ENCODE data around the gene MAP3K2.

MAP3K2 gene

DNA sequence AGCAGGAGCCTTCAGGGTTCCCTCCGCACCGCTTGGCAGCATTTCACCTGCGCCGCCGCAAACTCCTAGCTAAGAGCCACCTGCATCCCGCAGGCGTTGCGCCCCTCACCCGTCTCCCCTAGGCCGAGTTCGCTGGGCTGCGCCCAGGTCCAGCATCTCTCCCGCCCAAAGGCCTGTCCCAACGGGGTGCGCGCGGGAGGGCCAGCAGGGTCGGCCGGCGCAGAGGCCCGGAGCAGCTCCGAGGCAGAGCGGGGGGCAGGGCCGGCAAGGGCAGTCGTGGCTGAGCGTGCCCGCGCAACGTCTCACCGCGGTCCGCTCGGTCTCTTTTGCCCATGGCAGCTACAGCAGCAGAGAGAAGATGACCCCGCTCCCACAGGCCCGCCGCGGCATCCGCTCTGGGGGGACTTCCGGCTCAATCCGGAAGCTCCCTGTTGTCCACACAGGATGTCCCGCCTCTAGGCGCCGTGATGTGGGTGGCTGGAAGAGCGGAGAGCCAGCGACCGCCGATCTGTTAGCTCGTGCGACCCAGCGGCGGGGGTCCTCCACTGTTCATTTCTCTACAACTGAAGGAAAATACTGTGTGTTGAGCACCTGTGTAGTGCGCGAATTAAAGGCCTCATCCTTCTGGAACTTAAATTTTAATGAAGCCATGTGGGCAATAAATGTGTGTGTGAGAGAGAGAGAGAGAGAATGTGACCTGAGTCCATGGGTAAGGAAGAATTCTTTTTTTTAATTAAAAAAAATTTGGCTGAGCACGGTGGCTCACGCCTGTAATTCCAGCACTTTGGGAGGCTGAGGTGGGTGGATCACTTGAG is 93.8 kb downstream of the MAP3K2 start, which contains the start of gene ERCC3:
ERCC3 (minus strand) TSS at position 397 of the 815 bp plus-strand sequence; CDS start at position 334, 63 bp downstream.
- Mint-ChIP-seq H3K4me3 (peak within 1 kb of the TSS; percentile 99), H3K27me3 (no peaks in the 10 kb centered on the region), H3K36me3 (ENCODE audit: low read depth) (peaks cover 42% of the 10 kb centered on the region), H3K9me3 (no peaks in the 10 kb centered on the region), H3K4me1 (peaks cover 32% of the 10 kb centered on the region), H3K27ac (peak within 1 kb of the TSS; percentile 97)
- DNase-seq (peak; percentile 89), ATAC-seq (peak; percentile 99)

DNA sequence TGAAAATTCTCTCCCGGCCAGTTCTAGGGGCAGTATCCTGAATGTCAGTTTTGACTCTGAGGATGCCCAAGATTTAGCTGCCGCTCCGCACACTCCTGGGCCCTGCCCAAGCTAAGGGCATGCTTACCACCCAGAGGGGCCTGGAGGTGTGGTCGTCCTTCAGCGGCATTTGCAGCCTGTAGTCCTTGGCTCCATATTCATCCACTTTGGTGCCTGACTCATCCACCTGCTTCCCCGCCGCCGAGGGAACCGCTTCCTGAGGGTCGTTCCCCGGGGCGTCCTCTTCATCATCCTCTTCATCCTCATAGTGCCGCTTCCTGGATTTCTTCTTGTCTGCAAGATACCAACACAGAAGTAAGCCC is 94.4 kb downstream of the MAP3K2 start:
- peak; percentile 1 for ATAC-seq
- Mint-ChIP-seq H3K27me3 (no peaks in the 10 kb centered on the region), H3K36me3 (ENCODE audit: low read depth) (peaks cover 48% of the 10 kb centered on the region), H3K9me3 (no peaks in the 10 kb centered on the region), H3K4me3 (peak overlapping the region; percentile 99), H3K4me1 (peaks cover 32% of the 10 kb centered on the region), H3K27ac (peak overlapping the region; percentile 97)
- DNase-seq = peak; percentile 18

DNA sequence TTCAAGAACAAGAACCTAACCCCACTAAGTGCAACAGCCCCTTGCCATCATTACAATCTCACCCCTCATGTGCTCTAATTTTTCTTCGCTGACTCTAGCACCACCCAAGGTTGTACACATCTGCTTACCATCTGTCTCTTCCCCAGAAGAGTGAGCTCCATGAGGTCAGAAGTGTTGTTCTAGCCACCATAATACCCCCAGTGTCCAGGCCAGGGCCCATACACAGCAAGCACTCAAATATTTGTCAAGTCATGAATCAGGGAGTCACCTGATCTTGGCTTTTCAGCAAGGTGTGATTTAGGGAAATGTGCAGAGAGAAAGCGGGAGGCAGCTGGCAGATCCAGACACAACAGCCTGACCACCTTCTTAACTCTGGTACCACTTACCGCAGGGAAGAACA is 99.5 kb downstream of the MAP3K2 start:
- no peak for DNase-seq
- Mint-ChIP-seq H3K9me3 (no peaks in the 10 kb centered on the region), H3K36me3 (ENCODE audit: low read depth) (peaks cover 87% of the 10 kb centered on the region), H3K27me3 (no peaks in the 10 kb centered on the region), H3K4me1 (peaks cover 28% of the 10 kb centered on the region), H3K4me3 (no peak overlapping the region), H3K27ac (no peak overlapping the region)
- ATAC-seq = no peak

DNA sequence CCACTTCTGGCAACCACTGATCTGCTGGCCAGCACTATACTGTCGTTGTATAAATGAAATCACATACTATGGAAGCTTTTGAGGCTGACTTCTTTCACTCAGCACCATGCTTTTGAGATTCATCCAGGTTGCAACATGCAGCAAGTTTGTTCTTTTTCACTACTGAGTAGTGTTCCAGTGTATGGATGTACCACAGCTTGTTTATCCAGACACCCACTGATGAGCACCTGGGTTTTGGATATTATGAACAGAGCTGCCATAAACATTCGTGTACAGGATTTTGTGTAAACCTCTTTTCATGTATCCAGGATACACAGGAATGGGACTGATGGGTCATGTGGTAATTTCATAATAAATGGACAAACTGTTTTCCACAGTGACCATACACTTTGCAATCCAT is 104.5 kb downstream of the MAP3K2 start:
- no peak for ATAC-seq
- Mint-ChIP-seq H3K27me3 (no peaks in the 10 kb centered on the region), H3K36me3 (ENCODE audit: low read depth) (peaks cover 76% of the 10 kb centered on the region), H3K4me1 (peaks cover 17% of the 10 kb centered on the region), H3K9me3 (no peaks in the 10 kb centered on the region), H3K4me3 (no peak overlapping the region), H3K27ac (no peak overlapping the region)
- DNase-seq = no peak

DNA sequence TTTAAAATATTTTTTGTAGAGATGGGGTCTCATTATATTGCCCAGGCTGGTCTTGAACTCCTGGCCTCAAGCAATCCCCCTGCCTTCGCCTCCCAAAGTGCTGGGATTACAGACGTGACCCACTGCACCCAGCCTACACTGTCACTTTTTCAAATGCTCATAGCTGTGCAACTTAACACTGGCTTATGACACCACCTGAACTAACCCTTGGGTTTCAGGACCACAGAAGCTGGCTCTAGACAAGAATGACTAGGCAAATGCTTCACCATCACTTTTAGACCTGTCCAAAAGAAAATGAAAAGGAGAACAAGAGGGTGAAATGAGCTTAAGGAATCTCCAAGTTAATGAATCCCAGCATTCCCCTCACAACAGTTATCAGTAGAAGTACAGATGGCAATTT is 107.1 kb downstream of the MAP3K2 start:
- Mint-ChIP-seq H3K4me3 (no peak overlapping the region), H3K27ac (no peak overlapping the region), H3K4me1 (peaks cover 30% of the 10 kb centered on the region), H3K27me3 (no peaks in the 10 kb centered on the region), H3K36me3 (ENCODE audit: low read depth) (peaks cover 73% of the 10 kb centered on the region), H3K9me3 (no peaks in the 10 kb centered on the region)
- DNase-seq (no peak), ATAC-seq (no peak)

DNA sequence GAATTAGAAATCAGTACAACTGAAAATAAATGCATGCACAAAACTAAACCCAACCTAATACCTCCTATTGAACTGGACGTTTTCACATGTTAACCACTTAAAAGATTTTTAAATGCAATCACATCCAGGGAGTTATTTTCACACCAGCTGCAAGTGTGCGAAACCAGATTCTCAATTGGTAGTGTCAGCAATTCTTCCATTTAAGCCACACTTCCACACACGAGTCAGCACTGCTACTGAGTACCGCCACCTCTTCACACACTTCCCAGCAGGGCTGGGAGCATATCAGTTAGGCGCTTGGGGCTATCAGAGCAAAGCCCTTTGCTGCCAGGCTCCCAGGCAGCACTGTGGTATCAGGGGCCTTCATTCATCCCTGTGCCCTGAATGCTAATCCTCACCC is 108.0 kb downstream of the MAP3K2 start:
- Mint-ChIP-seq H3K27me3 (no peaks in the 10 kb centered on the region), H3K9me3 (no peaks in the 10 kb centered on the region), H3K36me3 (ENCODE audit: low read depth) (peaks cover 70% of the 10 kb centered on the region), H3K27ac (no peak overlapping the region), H3K4me3 (no peak overlapping the region), H3K4me1 (peaks cover 30% of the 10 kb centered on the region)
- DNase-seq (no peak), ATAC-seq (no peak)

DNA sequence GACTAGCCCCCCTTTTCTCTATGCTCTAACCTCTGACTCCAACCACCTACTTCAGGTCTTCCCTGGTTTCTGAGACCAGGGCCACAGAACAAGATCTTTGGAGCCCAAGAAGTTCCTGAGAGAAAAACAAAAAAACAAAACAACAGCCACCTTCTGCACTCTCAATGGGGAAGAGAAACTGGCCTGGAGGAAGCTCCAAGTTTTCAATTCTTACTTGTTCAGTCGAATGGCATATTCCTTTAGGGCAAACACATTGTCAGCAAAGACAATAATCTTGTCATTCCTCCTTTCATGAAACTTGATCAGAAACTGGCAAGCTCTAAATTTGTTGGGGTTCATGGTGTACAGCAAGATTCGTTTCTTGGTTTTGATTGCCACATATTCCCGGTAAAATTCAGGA is 108.8 kb downstream of the MAP3K2 start:
- no peaks in the 10 kb centered on the region for H3K9me3 Mint-ChIP-seq
- no peak overlapping the region for H3K27ac Mint-ChIP-seq
- no peaks in the 10 kb centered on the region for H3K27me3 Mint-ChIP-seq
- H3K4me3 Mint-ChIP-seq = no peak overlapping the region
- H3K36me3 Mint-ChIP-seq (ENCODE audit: low read depth) = peaks cover 65% of the 10 kb centered on the region
- DNase-seq (no peak), ATAC-seq (no peak)
- H3K4me1 Mint-ChIP-seq = peaks cover 24% of the 10 kb centered on the region

DNA sequence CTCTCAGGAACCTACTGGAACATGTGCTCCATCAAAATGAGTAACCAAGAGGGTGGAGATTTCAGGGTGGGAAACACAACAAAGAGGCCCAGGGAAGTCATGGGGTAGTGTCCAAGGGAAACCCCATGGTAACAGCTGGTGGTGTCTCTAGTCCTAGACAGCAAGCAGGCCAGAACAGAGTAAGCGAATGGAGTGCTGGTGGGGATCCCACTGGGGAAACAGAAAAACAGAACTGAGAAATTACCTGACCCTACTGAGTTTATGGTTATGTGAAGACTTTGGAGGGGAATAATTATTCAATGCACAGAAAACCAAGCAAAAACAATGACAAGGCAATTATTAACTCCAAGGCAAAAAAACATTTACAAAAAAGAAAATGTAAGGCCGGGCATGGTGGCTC is 110.7 kb downstream of the MAP3K2 start:
- H3K27ac Mint-ChIP-seq = peak overlapping the region; percentile 2
- no peaks in the 10 kb centered on the region for H3K27me3 Mint-ChIP-seq
- peaks cover 15% of the 10 kb centered on the region for H3K4me1 Mint-ChIP-seq
- DNase-seq (no peak), ATAC-seq (no peak)
- H3K4me3 Mint-ChIP-seq = no peak overlapping the region
- H3K9me3 Mint-ChIP-seq = no peaks in the 10 kb centered on the region
- peaks cover 63% of the 10 kb centered on the region for H3K36me3 Mint-ChIP-seq (ENCODE audit: low read depth)

DNA sequence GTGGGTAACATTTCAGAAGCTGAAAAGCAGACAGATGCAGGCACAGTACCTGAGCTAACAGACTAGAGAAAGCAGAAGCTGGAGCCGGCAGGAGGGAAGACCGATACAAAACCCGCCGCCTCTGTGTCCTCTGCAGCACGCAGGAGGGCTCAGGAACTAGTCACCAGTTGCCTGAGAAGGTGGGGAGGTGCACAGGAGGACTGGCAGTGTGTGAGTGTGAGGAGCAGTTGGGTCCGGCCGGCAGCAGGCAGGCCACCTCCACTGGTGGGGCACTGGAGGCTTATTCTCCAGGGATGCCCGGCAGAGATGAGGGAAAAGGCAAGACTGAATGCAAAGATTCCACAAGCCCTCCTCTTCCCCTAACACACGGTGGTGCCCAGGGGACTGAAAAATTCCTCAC is 112.0 kb downstream of the MAP3K2 start:
- no peak for DNase-seq
- Mint-ChIP-seq H3K36me3 (ENCODE audit: low read depth) (peaks cover 67% of the 10 kb centered on the region), H3K4me1 (peaks cover 13% of the 10 kb centered on the region), H3K27me3 (no peaks in the 10 kb centered on the region), H3K4me3 (no peak overlapping the region), H3K9me3 (no peaks in the 10 kb centered on the region), H3K27ac (no peak overlapping the region)
- no peak for ATAC-seq

DNA sequence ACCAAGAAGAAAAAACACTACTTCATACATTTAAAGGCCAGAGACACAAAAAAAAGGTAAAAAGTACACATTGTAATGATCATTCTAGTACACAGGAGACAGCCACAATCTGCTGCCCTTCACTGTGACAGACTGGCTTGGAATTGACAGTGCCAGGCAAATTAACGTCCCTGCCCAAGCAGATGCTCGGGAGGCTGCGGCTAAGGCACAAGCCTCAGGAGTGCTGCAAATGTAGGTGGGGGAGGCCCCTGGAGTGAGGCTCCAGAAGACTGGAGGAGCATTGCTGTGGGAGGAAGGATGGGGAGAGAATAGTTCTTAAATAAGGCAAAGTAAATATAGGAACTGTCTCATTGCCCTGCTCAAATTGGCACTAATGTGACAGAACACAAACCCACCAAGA is 112.4 kb downstream of the MAP3K2 start:
- Mint-ChIP-seq H3K36me3 (ENCODE audit: low read depth) (peaks cover 69% of the 10 kb centered on the region), H3K27ac (no peak overlapping the region), H3K9me3 (no peaks in the 10 kb centered on the region)

DNA sequence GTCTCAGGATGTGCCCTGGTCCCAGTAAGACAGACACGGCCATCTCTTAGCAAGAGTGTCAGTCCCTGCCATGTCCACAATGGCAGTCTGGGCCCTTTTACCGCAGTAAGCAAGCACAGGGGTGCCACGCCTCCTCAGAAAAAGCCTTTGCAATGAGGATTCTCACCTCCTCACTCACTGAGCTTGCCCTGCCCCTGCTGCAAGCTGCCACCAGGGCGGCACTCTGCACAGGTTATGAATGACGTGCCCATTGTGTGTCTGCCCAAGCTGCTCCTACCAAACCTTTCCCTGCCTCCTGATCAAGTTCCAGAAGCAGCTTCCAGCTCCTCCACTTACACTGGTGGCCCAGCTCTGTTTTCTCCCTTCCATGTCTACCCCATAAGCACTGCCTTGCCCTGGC is 117.1 kb downstream of the MAP3K2 start:
- no peaks in the 10 kb centered on the region for H3K4me1 Mint-ChIP-seq
- no peak for ATAC-seq
- no peak overlapping the region for H3K4me3 Mint-ChIP-seq
- H3K27ac Mint-ChIP-seq = no peak overlapping the region
- H3K36me3 Mint-ChIP-seq (ENCODE audit: low read depth) = peaks cover 68% of the 10 kb centered on the region
- H3K9me3 Mint-ChIP-seq = no peaks in the 10 kb centered on the region
- DNase-seq = no peak
- no peaks in the 10 kb centered on the region for H3K27me3 Mint-ChIP-seq

More for the DNA sequence above, 112.4 kb downstream of the MAP3K2 start:
- H3K4me1 Mint-ChIP-seq = peaks cover 13% of the 10 kb centered on the region
- H3K27me3 Mint-ChIP-seq = no peaks in the 10 kb centered on the region
- no peak overlapping the region for H3K4me3 Mint-ChIP-seq
- DNase-seq (no peak), ATAC-seq (no peak)

DNA sequence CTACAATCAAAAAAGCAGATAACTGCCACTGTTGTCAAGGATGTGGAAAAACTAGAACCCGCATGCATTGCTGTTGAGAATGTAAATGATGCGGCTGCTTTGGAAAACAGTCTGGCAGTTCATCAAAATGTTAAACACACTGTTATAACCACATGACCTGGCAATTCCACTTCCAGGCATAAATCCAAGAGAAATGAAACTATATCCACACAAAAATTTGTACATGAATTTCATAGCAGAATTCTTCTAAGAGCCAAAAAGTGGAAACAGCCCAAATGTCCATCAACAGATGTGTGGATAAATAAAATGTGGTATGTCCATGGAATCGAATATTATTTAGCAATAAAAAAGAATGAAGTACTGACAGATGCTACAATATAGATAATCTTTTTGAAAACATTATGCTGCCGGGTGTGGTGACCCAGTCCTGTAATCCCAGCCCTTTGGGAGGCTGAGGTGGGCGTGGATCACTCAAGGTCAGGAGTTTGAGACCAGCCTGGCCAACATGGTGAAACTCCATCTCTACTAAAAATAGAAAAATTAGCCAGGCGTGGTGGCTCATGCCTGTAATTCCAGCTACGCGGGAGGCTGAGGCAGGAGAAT is 125.9 kb downstream of the MAP3K2 start:
- no peak overlapping the region for H3K27ac Mint-ChIP-seq
- DNase-seq = no peak
- no peak overlapping the region for H3K4me3 Mint-ChIP-seq
- H3K27me3 Mint-ChIP-seq = no peaks in the 10 kb centered on the region
- H3K4me1 Mint-ChIP-seq = no peaks in the 10 kb centered on the region
- no peak for ATAC-seq
- H3K9me3 Mint-ChIP-seq = no peaks in the 10 kb centered on the region
- H3K36me3 Mint-ChIP-seq (ENCODE audit: low read depth) = peaks cover 27% of the 10 kb centered on the region

DNA sequence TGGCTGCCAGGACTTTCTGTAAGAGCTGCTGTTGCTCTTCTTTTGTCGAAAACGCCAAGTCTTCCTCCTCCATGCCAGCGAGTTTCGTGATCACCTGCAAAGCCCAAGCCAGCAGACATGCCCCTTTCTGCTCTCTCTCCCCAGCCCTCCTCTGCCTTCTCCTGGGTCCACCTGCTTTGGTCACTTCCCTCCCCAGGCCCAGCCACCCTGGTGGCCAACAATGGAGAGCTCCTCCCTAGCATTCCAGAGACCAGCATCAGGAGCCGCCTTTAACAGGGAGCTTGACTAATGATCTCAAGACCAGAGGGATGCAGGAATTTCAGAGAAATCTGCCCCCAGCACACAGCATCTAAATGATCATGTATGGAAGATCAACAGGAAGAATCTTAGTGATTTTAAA is 128.4 kb downstream of the MAP3K2 start:
- H3K36me3 Mint-ChIP-seq (ENCODE audit: low read depth) = peaks cover 24% of the 10 kb centered on the region
- no peaks in the 10 kb centered on the region for H3K4me1 Mint-ChIP-seq
- no peak for DNase-seq
- H3K27ac Mint-ChIP-seq = no peak overlapping the region
- H3K27me3 Mint-ChIP-seq = no peaks in the 10 kb centered on the region
- no peak for ATAC-seq
- H3K9me3 Mint-ChIP-seq = no peaks in the 10 kb centered on the region
- no peak overlapping the region for H3K4me3 Mint-ChIP-seq

DNA sequence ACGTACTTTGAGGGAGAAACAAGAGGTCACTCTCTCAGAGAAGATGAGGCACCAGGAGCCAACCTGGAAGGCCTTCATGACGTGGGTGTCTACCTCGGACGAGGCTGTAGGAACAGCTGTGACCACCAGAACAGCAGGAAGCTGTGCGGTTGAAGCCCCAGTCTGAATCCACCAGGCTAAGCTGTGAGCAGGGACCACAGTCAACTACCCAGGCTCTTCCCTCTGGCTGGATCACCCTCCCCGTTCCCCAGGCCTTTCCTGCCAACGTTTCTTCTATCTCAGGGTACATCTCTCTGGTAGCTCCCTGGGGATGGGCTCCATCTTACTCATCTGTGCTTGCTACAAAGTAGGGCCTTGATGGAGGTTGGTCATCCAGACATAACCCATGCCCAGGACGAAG is 130.9 kb downstream of the MAP3K2 start:
- peaks cover 19% of the 10 kb centered on the region for H3K36me3 Mint-ChIP-seq (ENCODE audit: low read depth)
- no peaks in the 10 kb centered on the region for H3K27me3 Mint-ChIP-seq
- no peaks in the 10 kb centered on the region for H3K4me1 Mint-ChIP-seq
- H3K4me3 Mint-ChIP-seq = no peak overlapping the region
- DNase-seq = no peak
- ATAC-seq = no peak
- no peak overlapping the region for H3K27ac Mint-ChIP-seq
- no peaks in the 10 kb centered on the region for H3K9me3 Mint-ChIP-seq

DNA sequence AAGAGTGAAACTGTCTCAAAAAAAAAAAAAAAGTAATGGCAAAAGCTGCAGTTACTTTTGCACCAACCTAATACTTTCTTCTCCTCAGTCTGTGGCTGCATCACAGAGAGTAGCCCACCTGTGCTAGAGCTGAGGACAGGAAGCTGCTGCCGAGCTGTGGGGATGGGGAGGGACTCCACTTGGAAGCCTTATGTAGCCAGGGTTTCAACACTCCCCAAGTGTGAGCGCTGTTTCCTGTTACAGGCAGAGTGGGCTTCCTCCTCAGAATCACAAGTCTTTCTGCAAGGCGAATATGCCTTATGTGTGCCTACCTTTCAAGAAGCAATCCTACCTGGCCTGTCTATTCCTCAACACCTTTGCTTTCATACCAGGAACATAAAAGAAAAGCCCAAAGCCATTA is 131.4 kb downstream of the MAP3K2 start:
- no peak overlapping the region for H3K27ac Mint-ChIP-seq
- no peaks in the 10 kb centered on the region for H3K4me1 Mint-ChIP-seq
- peaks cover 19% of the 10 kb centered on the region for H3K36me3 Mint-ChIP-seq (ENCODE audit: low read depth)
- ATAC-seq = no peak
- no peaks in the 10 kb centered on the region for H3K9me3 Mint-ChIP-seq
- no peak for DNase-seq
- no peaks in the 10 kb centered on the region for H3K27me3 Mint-ChIP-seq
- H3K4me3 Mint-ChIP-seq = no peak overlapping the region
